Measurements from ENCODE around the gene BANF1.

DNA sequence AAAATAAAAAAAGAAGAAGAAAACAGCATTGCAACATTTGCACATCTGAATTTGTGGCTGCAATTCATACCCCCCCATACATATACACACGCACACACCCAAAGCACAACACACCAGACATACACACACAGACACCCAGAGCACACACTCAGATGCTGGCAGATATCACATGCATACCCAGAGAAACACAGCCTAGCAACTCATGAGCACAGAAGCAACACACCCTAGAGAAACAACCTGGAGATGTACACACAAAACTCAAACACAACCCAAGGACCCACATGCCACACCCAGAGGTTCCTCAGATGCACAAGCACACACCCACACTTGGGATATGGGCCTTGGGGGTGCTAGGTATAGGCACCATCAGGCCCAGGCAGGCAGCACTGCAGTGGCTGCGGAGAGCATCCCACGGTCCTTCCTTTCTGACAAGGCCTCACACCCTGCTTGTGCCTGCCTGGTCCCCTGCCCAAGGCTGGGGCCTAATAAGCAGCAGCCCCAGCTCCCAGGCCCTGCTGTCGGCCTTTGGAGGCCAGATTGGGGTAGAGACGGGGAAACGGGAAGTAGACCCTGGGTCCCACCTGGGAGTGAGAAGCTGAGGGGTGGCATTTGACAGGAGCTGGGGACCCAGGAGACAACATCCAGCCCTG is 12.6 kb downstream of the BANF1 start:
- TF ChIP-seq, protein P1, sequence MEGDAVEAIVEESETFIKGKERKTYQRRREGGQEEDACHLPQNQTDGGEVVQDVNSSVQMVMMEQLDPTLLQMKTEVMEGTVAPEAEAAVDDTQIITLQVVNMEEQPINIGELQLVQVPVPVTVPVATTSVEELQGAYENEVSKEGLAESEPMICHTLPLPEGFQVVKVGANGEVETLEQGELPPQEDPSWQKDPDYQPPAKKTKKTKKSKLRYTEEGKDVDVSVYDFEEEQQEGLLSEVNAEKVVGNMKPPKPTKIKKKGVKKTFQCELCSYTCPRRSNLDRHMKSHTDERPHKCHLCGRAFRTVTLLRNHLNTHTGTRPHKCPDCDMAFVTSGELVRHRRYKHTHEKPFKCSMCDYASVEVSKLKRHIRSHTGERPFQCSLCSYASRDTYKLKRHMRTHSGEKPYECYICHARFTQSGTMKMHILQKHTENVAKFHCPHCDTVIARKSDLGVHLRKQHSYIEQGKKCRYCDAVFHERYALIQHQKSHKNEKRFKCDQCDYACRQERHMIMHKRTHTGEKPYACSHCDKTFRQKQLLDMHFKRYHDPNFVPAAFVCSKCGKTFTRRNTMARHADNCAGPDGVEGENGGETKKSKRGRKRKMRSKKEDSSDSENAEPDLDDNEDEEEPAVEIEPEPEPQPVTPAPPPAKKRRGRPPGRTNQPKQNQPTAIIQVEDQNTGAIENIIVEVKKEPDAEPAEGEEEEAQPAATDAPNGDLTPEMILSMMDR (IDR thresholded peaks at IDR 0.05; ENCODE audit: low read depth, low read length) = no peak
- TF ChIP-seq EZH2phosphoT487 (IDR thresholded peaks at IDR 0.05; ENCODE audit: low read depth) = no peak
